Midbrain (tissue), 1 donor: ENCODE results near the gene CREBRF.
"Not testable (repeated sequence)": the region's sequence is repeated elsewhere in the genome, so short reads cannot be mapped to it uniquely, and the experiment has no call there.

Source experiments
- DNase-seq: peaks from one replicate; lab custom pipeline; 2025; lab: John Stamatoyannopoulos, UW

The CREBRF gene

DNA sequence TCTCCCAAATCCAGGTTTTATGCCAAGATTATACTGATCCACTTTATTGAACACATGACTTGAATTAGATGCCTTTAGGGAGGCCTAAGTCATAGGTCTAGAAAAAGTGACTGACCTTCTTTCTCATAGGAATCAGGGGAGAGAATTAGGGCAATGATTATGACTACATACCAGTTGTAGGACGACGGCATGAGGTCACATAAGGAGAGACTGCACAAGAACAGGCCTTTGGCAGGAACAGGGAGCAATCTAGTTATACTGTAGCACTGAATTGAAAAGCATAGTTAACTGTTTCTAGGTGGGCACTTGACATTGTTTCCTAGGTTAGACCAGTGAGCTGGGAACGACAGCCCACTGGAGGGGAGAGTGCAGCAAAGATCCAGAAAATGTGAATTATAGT is 22.7 kb downstream of the CREBRF start:
- no peak for DNase-seq

- DNase-seq, result no peak
Measured at GRCh38 chr5:173089581-173089980, 33.4 kb downstream of the CREBRF start.

DNA sequence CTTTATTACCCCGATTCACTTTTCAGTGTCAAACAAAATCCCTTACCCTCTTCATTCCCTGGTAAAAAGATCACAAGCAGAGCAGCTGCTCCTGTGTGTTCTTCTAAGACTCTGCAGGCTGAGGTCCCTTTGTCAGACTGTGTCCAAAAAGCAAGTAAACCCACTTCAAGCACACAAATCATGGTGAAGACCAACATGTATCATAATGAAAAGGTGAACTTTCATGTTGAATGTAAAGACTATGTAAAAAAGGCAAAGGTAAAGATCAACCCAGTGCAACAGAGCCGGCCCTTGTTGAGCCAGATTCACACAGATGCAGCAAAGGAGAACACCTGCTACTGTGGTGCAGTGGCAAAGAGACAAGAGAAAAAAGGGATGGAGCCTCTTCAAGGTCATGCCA is 34.5 kb downstream of the CREBRF start:
- DNase-seq, result no peak

- no peak for DNase-seq
Measured at GRCh38 chr5:173091981-173092380, 35.8 kb downstream of the CREBRF start.

DNA sequence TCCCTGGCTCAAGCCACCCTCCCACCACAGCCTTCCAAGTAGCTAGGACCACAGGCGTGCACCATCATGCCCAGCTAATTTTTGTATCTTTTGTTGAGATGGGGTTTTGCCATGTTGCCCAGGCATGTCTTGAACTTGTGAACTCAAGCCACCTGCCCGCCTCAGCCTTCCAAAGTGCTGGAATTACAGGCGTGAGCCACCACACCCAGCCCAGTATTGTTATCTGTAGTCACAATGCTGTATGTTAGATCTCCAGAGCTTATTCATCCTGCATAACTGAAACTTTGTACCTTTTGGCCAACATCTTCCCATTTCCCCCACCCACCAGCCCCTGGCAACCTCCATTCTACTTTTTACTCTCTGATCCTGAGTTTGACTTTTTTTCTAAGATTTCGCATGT is 37.5 kb downstream of the CREBRF start:
- no peak for DNase-seq

- DNase-seq, result no peak
Measured at GRCh38 chr5:173094012-173094661, 38.0 kb downstream of the CREBRF start.

GRCh38 chr5:173098787-173099186 is 42.6 kb downstream of the CREBRF start:
- DNase-seq, result no peak

- no peak for DNase-seq
Measured at GRCh38 chr5:173099461-173099860, 43.3 kb downstream of the CREBRF start.

DNA sequence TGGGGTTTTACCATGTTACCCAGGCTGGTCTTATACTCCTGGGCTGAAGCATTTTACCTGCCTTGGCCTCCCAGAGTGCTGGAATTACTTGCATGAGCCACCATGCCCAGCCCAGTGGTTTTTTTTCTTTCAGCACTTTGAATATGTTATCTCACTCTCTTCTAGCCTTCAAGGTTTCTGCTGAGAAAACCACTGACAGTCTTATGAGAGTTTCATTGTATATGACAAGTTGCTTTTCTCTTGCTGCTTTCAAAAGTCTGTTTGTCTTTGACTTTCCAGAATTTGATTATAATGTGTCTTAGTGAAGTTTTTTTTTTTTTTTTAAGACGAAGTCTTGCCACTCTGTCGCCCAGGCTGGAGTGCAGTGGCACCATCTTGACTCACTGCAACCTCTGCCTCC is 45.1 kb downstream of the CREBRF start:
- DNase-seq, result no peak

- DNase-seq, result no peak
Measured at GRCh38 chr5:173103411-173103810, 47.3 kb downstream of the CREBRF start.

GRCh38 chr5:173108914-173109313 is 52.8 kb downstream of the CREBRF start:
- no peak for DNase-seq

GRCh38 chr5:173114536-173114935 is 58.4 kb downstream of the CREBRF start:
- no peak for DNase-seq

DNA sequence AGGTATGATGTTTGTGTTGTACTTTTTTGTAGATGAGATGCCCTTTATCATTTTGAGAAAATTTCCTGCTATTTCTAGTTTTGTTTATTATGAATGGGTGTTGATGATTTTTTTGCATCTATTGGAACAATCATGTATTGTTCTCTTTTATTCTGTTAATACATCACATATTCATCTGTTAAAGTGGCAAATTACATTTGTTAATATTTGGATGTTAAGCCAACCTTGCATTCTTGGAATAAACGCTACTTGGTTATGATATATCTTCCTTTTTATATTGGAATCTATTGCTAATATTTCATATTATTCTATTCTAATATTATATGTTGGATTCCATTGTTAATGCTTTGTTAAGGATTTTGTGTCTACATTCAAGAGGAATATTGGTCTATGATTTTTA is 63.6 kb downstream of the CREBRF start:
- DNase-seq, result no peak

DNA sequence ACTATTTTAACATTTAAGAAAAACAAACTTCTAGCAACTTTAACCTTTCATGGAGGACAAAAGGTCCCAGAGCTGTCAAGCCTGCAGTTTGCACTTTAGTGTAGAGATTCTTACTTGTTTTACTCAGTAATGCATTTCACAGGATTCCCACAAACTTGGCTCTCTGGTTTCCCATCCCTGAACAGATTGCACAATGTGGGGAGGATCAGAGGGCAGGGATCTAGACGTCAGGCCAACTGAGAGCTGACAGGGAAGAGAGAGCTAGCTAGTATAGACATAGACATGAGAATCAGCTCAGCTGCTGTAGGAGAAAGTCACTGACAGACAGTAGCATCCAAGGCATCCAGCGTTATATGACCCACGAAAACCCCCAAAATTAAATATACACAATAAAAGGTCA is 67.3 kb downstream of the CREBRF start:
- DNase-seq, result no peak

DNA sequence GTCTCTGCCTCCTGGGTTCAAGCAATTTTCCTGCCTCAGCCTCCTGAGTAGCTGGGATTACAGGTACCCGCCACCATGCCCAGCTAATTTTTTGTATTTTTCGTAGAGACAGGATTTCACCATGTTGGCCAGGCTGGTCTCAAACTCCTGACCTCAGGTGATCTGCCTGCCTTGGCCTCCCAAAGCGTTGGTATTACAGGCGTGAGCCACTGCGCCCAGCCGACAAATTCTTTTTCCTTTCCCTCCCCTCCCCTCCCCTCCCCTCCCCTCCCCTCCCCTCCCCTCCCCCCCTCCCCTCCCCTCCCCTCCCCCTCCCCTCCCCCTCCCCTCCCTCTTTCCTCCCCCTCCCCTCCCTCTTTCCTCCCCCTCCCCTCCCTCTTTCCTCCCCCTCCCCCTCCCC is 76.0 kb downstream of the CREBRF start:
- DNase-seq, result not testable (repeated sequence)

DNA sequence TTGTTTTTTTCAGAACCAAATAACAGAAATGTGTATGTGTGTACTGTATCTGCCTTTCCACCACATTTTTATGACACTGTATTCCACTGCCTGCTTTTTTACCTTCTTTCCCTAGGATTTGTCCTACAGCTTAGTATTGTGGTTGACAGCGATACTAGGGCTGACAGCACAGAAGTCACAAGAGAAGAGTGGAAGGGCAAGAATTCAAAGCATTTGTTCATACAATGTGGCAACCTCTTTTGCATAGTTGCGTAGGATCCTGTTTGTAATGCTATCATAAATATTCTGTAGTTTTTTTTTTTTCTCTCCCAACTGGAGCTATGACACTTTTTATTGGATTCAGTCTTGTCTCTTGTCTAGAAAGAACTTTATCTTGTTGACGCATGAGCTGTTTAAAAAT is 82.6 kb downstream of the CREBRF start:
- no peak for DNase-seq

- no peak for DNase-seq
Measured at GRCh38 chr5:173139631-173140030, 83.5 kb downstream of the CREBRF start.

GRCh38 chr5:173140769-173141168 is 84.6 kb downstream of the CREBRF start:
- DNase-seq, result no peak

DNA sequence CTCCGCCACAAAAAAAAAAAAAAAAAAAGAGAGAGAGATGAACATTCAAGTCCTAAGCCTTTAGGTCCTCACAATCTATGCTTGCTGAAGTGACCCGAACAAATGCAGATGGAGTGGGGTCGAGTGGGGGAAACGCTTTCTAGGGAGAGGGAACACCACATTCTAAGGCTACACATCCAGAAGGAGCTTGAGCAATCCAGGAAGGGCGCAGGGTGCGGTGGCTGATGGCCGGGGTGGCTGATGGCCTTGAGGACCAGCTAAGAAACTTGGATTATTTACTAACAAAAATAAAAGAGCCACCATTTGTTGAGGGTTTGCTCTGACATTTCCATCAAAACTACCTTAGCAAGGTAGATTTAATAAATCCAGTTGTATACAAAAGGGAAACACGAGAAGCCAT is 87.4 kb downstream of the CREBRF start:
- DNase-seq, result no peak

- peak; percentile 90 for DNase-seq
Measured at GRCh38 chr5:173144200-173145176, 88.3 kb downstream of the CREBRF start, which contains the start of gene BNIP1. Gene BNIP1 (plus strand): TSS chr5:173144531. CDS start chr5:173144546, 15 bp downstream.

- DNase-seq, result no peak
Measured at GRCh38 chr5:173148354-173148753, 92.2 kb downstream of the CREBRF start.

- DNase-seq, result no peak
Measured at GRCh38 chr5:173152547-173152946, 96.4 kb downstream of the CREBRF start.

GRCh38 chr5:173153842-173154241 is 97.7 kb downstream of the CREBRF start:
- no peak for DNase-seq
